Stimulated activated CD4-positive, alpha-beta T cell treated with anti-CD3 and anti-CD28 coated beads, TNF-alpha, amount 100 ng/mL, for 1 hour (primary cell): ENCODE data around the gene PRKCE.

Experiments used
- DNase-seq, 3 donors: peaks; one replicate each; pipeline ENCODE4 v3.0.0-alpha.2; 2020; ENCODE audit warnings: low read depth in 3 of 3, low spot score in 1 of 3

Gene PRKCE

DNA sequence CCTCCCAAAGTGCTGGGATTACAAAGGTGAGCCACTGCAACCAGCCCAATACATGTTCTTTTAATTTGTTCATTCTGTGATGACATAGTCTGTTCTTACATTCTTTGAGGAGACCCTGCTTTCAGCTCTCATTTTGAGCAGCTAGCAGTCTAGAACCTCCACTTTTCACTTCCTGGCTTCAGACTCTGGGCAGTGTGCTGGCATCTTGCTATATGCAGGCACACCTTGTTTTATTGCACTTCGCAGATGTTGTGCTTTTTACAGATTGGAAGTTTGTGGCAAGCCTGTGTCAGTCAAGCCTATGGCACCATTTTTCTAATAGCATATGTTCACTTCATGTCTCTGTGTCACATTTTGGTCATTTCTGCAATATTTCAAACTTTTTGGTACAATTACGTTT lies 72.4 kb downstream of the PRKCE start:
- no peak for DNase-seq

GRCh38 chr2:45724335-45724734 lies 72.9 kb downstream of the PRKCE start:
- DNase-seq: no peak

GRCh38 chr2:45725731-45726130 lies 74.3 kb downstream of the PRKCE start:
- no peak for DNase-seq

GRCh38 chr2:45726188-45726587 lies 74.7 kb downstream of the PRKCE start:
- DNase-seq: no peak

DNA sequence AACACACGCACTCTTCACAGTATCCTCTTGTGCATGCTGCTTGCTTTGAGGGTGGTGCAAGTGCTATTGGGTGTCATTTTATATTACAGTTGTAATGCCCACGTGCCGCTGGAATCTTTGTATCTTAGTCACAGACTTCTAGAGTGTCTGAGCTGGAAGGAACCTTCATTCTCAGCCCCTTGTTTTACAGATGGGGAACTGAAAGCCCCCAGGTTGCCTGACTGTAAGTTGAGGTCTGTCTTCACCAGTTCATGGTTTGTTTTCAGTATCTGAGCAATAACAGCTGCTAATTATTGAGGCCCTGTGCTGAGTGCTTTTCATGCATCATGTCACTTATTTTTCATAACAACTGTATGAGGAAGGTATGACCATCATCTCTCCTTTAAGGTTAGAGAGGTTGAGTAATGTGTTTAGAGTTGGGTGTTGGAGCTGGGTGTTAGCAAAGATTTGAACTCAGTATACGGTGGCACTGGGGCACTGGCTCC lies 77.0 kb downstream of the PRKCE start:
- DNase-seq: no peak

GRCh38 chr2:45729753-45730512 lies 78.5 kb downstream of the PRKCE start:
- no peak for DNase-seq

- no peak for DNase-seq
Measured at GRCh38 chr2:45731141-45731540, 79.7 kb downstream of the PRKCE start.

DNA sequence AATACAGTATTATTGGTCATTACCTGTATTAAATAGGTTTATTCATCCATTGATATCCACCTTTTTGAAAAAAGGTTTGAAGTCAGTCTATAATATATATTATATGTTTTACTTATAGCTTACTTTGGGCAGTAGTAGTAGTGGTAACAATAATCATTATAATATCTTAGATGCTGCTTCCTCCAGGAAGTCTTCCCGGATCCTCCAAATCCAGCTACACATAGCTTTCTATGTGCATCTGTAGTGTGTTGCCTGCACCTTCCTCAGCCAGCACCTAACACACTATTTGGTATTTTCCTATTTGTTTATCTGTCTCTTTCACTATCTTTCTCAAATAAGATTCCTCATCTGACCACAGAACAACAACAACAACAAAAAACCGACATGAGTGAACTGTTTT lies 81.0 kb downstream of the PRKCE start:
- no peak for DNase-seq

GRCh38 chr2:45732946-45733345 lies 81.5 kb downstream of the PRKCE start:
- no peak for DNase-seq

GRCh38 chr2:45734336-45734735 lies 82.9 kb downstream of the PRKCE start:
- DNase-seq: no peak

GRCh38 chr2:45734952-45735351 lies 83.5 kb downstream of the PRKCE start:
- DNase-seq: no peak

DNA sequence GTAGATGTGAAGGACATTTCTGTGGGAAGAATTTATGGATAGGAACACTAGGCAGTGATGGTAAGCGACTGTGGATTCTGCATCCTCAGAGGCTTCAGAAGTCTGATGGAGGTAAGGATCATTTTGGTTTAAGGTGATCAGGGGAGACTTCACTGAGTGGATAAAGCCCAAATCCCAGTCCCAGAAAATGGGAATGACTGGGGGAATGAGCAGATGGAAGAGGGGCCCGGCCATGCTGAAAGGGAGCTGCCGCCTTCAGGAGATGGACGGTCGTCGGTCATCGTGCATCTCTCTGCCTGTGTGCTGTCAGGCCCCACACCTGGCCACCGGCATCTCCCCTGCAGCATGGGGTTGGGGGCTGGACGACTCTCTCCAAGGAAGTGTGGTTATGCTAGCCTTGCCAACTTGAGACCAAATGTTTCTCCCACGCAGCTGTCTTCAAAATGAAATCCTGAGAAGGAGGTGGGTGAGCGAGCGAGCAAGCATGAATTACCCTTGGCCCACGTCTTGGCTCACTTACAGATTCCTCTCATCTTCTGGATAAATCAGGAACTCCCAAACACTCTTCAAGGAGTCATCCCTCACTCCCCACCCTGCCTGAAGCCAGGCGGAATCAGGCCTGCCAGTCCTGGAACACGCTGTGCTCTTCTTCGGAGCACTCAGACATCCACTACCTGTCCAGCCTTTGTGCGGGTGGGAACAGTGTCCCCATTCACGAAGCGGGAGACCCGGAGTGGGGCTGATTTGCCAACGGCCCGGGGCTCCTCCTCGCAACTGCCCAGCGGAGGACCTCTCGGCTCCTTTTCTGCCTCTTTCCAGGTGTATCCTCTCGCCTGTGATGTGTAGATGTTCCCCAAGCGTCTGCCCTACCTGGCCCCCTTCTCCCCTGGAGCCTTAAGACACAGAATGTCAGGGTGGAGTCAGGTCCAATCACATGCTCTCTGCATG lies 85.6 kb downstream of the PRKCE start:
- no peak for DNase-seq

- no peak for DNase-seq
Measured at GRCh38 chr2:45739796-45740485, 88.5 kb downstream of the PRKCE start.

- DNase-seq: no peak
Measured at GRCh38 chr2:45741161-45741850, 89.8 kb downstream of the PRKCE start.

DNA sequence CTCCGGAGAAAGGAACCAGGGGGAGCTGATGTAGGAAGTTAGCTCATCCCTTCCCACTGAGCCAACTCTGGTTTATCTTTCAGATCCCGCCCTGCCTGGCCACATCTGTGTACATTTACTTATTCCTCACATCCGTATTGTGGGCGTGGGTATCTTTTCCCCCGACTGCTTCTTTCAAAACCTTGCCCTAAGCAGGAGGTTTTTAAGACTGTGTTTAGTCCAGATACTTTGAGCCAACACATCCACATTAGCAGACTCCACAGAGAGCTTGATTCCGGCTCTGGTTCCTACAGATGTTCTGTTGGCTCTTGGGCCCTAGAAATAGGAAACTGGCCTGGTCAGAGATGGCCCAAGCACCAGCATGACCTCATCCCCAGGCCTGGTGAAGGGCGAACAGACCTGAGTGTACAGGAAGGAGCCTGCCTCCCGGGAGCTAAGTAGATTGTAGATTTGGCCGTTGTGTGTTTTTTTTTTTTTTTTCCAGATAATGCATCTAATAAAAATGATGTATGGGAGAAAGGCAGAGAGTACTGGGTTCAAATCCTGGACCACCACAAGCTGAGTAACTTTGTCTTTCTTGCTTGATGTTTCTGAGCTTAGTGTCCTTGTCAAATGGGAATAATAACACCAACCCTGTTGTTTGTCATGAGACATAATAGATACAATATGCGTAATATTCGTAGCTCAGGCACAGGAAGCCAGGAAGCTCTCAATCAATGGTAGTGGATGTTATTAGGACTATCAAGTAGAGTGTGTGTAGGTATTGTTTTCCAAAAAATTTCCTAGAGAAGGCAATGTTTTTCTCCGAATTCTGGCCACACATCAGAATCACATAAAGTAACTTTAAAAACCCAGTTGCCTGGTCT lies 92.3 kb downstream of the PRKCE start:
- DNase-seq: no peak

DNA sequence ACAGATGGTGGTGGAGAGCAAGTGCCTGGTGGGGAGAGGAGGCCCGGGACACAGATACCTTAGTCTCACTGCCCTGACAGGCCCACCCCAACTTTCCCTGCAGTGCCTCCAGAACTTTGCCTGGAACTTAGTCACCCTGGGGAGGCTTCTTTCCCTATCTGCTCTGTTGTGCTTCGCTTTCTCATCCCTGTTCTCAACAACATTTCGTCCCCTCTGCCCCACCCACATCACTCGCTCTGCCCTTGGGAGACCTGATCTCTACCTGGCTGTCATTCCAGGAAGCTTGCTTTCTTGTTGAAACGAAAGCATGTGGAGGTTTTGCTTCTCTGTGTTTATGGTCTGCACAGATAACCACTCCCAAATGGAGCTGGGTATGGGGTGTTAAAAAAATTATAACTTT lies 93.8 kb downstream of the PRKCE start:
- DNase-seq: no peak

DNA sequence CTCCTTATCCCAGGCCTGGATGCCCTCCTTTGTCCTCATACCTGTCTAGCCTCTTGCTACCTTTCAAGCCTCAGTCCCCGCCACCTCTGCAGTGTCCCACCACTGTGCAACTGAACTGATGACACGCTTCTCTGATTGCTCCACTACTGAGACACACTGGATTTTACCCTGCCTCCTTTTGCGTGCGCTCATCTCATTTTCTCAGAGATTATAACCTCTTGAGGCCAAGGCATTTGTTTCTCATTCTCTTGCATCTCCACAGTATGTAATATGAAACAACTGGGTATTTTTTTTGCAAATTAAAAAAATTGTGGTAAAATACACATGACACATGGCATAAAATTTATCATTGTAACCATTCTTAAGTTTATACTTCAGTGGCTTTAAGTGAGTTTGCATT lies 95.4 kb downstream of the PRKCE start:
- DNase-seq: no peak

- DNase-seq: no peak
Measured at GRCh38 chr2:45747363-45747762, 95.9 kb downstream of the PRKCE start.

- DNase-seq: no peak
Measured at GRCh38 chr2:45748239-45748638, 96.8 kb downstream of the PRKCE start.

- DNase-seq: no peak
Measured at GRCh38 chr2:45750001-45750400, 98.5 kb downstream of the PRKCE start.
